Measurements from ENCODE around the gene JMJD1C. TPM values are rescaled to one million over a fixed set of nuclear protein-coding genes. Genes with fewer than 3 reads are reported as not detected.
"Not testable (repeated sequence)": the region's sequence is repeated elsewhere in the genome, so short reads cannot be mapped to it uniquely, and the experiment has no call there.

Gene JMJD1C
- total RNA-seq, 1 donor from 2014 or later = 68.7 TPM

DNA sequence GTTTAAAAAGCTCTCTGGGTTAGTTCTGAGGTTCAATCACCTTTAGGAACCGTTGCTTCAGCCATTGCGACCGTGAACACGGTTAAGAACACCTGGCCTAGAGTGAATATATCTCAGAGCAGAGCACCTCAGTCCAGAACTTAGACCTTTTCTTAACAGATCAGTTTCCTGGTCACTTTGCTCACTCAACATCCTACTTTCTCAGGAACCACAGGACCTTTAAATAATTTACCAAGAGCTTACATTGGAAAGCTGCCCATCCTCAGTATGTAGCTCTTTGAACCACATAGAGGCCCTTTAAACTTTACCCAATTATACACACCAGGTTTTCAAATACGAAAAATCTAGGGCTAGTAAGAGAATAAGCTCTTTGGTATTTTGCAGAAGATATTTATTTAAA lies 179.4 kb downstream of the JMJD1C start:
- no peak for TF ChIP-seq CTCF (conservative IDR thresholded peaks at IDR 0.05)
- Mint-ChIP-seq H3K36me3 (ENCODE audit: low read depth) (peaks cover 4% of the 10 kb centered on the region), H3K4me3 (no peak overlapping the region), H3K4me1 (no peaks in the 10 kb centered on the region), H3K9me3 (peaks cover 2% of the 10 kb centered on the region), H3K27me3 (ENCODE audit: low read depth) (no peaks in the 10 kb centered on the region), H3K27ac (ENCODE audit: unreplicated experiment) (no peak overlapping the region)
- DNase-seq (ENCODE audit: low read depth, low spot score) = no peak

GRCh38 chr10:63283901-63284300 lies 181.9 kb downstream of the JMJD1C start:
- not testable (repeated sequence) for H3K27ac Mint-ChIP-seq (ENCODE audit: unreplicated experiment); H3K36me3 Mint-ChIP-seq (ENCODE audit: low read depth); H3K4me3 Mint-ChIP-seq; H3K4me1 Mint-ChIP-seq; DNase-seq (ENCODE audit: low read depth, low spot score); H3K9me3 Mint-ChIP-seq; H3K27me3 Mint-ChIP-seq (ENCODE audit: low read depth)

- H3K27ac Mint-ChIP-seq (ENCODE audit: unreplicated experiment) = no peak overlapping the region
- peaks cover 2% of the 10 kb centered on the region for H3K9me3 Mint-ChIP-seq
- H3K27me3 Mint-ChIP-seq (ENCODE audit: low read depth) = no peaks in the 10 kb centered on the region
- no peaks in the 10 kb centered on the region for H3K4me1 Mint-ChIP-seq
- no peak overlapping the region for H3K4me3 Mint-ChIP-seq
- no peak for DNase-seq (ENCODE audit: low read depth, low spot score)
- peaks cover 4% of the 10 kb centered on the region for H3K36me3 Mint-ChIP-seq (ENCODE audit: low read depth)
- no peak for TF ChIP-seq CTCF (conservative IDR thresholded peaks at IDR 0.05)
Observed at GRCh38 chr10:63283093-63283492, 182.7 kb downstream of the JMJD1C start.

DNA sequence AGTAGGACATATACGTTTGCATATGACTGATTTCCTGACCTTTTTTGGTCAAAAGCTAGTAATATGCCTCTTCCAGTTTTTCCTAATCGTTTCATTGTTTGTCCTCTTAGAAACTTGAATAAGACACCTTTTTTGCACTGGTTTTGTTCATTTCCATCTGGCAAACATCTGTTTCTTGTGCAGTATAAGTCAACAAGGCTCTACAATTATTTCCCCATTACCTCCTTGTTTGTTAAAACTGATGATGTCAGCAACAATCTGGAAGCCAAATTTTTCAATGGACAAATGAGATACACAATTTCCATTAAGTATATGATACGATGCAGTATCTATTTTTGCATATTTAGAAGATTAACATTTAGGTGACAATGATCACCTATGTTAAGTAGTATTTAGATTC lies 183.8 kb downstream of the JMJD1C start:
- Mint-ChIP-seq H3K4me3 (no peak overlapping the region), H3K4me1 (no peaks in the 10 kb centered on the region), H3K36me3 (ENCODE audit: low read depth) (peaks cover 4% of the 10 kb centered on the region), H3K27ac (ENCODE audit: unreplicated experiment) (no peak overlapping the region), H3K27me3 (ENCODE audit: low read depth) (no peaks in the 10 kb centered on the region), H3K9me3 (peaks cover 2% of the 10 kb centered on the region)
- DNase-seq (ENCODE audit: low read depth, low spot score) = no peak
- no peak for TF ChIP-seq CTCF (conservative IDR thresholded peaks at IDR 0.05)

DNA sequence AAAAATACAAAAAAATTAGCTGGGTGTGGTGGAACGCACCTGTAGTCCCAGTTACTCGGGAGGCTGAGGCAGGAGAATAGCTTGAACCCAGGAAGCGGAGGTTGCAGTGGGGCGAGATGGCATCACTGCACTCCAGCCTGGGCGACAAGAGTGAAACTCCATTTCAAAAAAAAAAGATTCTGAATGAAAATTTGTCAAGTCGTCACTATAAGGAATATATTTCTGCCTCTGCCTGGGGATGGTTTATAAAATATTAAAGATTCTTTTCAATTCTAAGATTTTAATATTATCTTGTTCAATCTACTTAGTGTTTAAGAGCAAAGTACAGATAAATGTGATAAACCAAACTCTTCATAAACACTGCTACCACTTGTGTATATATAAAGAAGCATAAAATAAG lies 185.4 kb downstream of the JMJD1C start:
- no peak for DNase-seq (ENCODE audit: low read depth, low spot score)
- H3K27ac Mint-ChIP-seq (ENCODE audit: unreplicated experiment) = no peak overlapping the region
- TF ChIP-seq CTCF (conservative IDR thresholded peaks at IDR 0.05) = no peak
- peaks cover 4% of the 10 kb centered on the region for H3K36me3 Mint-ChIP-seq (ENCODE audit: low read depth)
- no peak overlapping the region for H3K4me3 Mint-ChIP-seq
- peaks cover 2% of the 10 kb centered on the region for H3K9me3 Mint-ChIP-seq
- no peaks in the 10 kb centered on the region for H3K27me3 Mint-ChIP-seq (ENCODE audit: low read depth)
- no peaks in the 10 kb centered on the region for H3K4me1 Mint-ChIP-seq

- H3K4me1 Mint-ChIP-seq = peaks cover 8% of the 10 kb centered on the region
- no peaks in the 10 kb centered on the region for H3K9me3 Mint-ChIP-seq
- no peaks in the 10 kb centered on the region for H3K27me3 Mint-ChIP-seq (ENCODE audit: low read depth)
- H3K36me3 Mint-ChIP-seq (ENCODE audit: low read depth) = no peaks in the 10 kb centered on the region
- no peak overlapping the region for H3K4me3 Mint-ChIP-seq
- no peak overlapping the region for H3K27ac Mint-ChIP-seq (ENCODE audit: unreplicated experiment)
- no peak for TF ChIP-seq CTCF (conservative IDR thresholded peaks at IDR 0.05)
- DNase-seq (ENCODE audit: low read depth, low spot score) = no peak
Observed at GRCh38 chr10:63275094-63275493, 190.7 kb downstream of the JMJD1C start.

Data from neural crest cell (in vitro differentiated cells).